ENCODE data around the gene ACR.

The ACR gene

DNA sequence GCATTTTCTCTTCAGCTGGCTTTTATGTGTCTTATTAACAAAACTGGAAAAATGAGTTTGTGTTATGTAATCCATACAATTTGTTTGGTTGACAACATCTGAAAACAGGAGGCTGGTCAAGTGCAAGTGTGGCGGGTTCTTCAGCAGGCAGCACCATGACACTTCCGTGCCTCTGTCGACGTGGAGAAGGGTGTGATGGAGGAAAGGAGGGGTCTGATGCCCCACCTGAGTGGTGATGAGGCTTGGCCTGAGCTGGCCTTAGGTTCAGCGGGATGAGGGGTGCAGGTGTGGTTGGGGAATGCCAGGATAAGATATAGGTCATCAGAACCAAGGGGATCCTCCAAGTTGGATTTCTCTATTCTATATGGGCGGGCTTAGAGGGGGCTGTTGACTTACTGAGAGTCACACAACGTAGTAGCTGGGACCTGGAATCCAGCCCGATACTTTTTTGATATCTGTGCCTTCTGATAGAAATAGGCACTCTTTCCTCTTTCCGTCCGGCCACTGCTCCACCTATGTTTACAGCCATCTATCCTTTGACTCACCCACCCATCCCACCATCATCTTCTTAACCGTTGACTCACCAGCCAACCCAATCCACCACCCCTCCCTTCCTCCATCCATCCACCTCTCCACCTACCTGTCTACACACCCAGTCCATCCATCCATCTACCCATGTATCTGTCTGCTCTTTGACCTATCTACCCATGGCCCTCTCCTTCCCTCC, 36.4 kb upstream of the ACR start:
- H3K4me3 ChIP-seq (ENCODE audit: low read depth, low read length), result no peak overlapping the region
- no peak for DNase-seq (ENCODE audit: low read depth)
- TF ChIP-seq MYC (IDR thresholded peaks at IDR 0.05; ENCODE audit: low read depth, low read length) (no peak), POLR2A (IDR thresholded peaks at IDR 0.05; ENCODE audit: extremely low read depth, insufficient read length) (no peak)
- TF ChIP-seq, protein P1, sequence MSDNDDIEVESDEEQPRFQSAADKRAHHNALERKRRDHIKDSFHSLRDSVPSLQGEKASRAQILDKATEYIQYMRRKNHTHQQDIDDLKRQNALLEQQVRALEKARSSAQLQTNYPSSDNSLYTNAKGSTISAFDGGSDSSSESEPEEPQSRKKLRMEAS (IDR thresholded peaks at IDR 0.05; ENCODE audit: low read depth, low read length), result no peak
- TF ChIP-seq, protein P2, sequence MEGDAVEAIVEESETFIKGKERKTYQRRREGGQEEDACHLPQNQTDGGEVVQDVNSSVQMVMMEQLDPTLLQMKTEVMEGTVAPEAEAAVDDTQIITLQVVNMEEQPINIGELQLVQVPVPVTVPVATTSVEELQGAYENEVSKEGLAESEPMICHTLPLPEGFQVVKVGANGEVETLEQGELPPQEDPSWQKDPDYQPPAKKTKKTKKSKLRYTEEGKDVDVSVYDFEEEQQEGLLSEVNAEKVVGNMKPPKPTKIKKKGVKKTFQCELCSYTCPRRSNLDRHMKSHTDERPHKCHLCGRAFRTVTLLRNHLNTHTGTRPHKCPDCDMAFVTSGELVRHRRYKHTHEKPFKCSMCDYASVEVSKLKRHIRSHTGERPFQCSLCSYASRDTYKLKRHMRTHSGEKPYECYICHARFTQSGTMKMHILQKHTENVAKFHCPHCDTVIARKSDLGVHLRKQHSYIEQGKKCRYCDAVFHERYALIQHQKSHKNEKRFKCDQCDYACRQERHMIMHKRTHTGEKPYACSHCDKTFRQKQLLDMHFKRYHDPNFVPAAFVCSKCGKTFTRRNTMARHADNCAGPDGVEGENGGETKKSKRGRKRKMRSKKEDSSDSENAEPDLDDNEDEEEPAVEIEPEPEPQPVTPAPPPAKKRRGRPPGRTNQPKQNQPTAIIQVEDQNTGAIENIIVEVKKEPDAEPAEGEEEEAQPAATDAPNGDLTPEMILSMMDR (IDR thresholded peaks at IDR 0.05; ENCODE audit: low read depth, low read length), result no peak

DNA sequence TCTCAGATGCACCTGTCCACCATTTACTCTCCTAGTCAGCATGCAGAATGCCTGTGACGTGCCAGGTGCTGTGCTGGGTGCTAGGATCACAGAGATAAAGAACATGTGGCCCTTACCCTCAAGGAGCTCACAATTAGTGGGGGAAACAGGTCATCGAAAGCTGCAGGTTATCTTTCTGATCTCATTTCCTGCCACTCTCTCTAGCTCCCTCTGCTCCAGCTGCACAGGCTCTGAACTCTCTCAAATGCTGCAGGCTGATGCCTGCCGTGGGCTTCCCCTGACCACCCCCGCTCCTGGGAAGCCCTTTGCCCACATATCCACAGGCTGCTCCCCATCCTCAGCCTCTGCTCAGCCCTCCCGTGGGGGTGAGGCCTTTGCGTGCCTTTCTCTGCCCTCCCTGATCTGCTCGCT, 35.7 kb upstream of the ACR start:
- H3K4me3 ChIP-seq (ENCODE audit: low read depth, low read length), result no peak overlapping the region
- TF ChIP-seq, protein P1 (IDR thresholded peaks at IDR 0.05; ENCODE audit: low read depth, low read length), result no peak
- TF ChIP-seq MYC (IDR thresholded peaks at IDR 0.05; ENCODE audit: low read depth, low read length) (no peak), POLR2A (IDR thresholded peaks at IDR 0.05; ENCODE audit: extremely low read depth, insufficient read length) (no peak)
- TF ChIP-seq, protein P2 (IDR thresholded peaks at IDR 0.05; ENCODE audit: low read depth, low read length), result no peak
- DNase-seq (ENCODE audit: low read depth), result no peak

DNA sequence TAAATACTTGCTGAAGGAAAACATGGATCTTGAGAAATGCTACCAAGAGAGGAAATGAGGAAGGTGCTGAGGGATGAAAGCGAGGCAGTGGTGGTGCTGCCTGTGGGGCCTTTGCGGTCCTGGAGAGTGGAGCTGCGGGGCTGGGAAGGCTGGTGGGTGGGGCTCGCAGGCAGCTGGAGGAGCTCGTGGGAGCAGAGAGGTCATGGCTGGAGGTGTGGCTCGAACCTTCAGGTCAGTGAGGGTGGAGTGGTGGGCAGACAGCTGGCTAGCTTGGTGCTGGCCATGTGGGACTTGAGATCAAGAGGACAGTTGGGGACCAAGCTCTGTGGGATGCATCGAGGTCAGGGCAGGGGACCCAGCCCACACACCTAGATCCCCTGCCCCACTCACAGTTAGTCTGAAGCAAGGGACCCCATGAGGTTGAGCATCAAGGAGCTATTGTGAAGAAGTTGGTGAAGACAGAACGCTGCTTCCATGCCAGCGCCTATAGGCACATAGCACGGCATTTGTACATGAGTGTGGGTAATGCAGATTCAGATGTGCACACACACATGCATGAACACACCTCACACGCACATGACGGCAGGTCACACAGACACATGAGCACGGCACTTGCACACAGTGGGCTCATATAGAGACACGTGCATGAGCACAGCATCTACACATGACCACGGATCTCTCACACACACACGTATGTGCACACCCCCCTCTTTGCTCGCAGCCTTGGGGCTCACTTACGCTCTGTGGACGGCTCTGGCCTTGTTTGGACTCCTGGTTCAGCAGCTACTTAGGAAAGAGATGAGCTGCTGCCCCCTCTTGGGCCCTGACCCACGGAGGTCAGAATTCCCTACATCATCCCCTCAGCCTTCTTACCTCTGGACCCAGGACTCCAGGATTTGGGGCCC, 34.9 kb upstream of the ACR start:
- TF ChIP-seq, protein P2 (IDR thresholded peaks at IDR 0.05; ENCODE audit: low read depth, low read length), result no peak
- TF ChIP-seq MYC (IDR thresholded peaks at IDR 0.05; ENCODE audit: low read depth, low read length) (no peak), POLR2A (IDR thresholded peaks at IDR 0.05; ENCODE audit: extremely low read depth, insufficient read length) (no peak)
- TF ChIP-seq, protein P1 (IDR thresholded peaks at IDR 0.05; ENCODE audit: low read depth, low read length), result no peak
- no peak for DNase-seq (ENCODE audit: low read depth)
- no peak overlapping the region for H3K4me3 ChIP-seq (ENCODE audit: low read depth, low read length)

DNA sequence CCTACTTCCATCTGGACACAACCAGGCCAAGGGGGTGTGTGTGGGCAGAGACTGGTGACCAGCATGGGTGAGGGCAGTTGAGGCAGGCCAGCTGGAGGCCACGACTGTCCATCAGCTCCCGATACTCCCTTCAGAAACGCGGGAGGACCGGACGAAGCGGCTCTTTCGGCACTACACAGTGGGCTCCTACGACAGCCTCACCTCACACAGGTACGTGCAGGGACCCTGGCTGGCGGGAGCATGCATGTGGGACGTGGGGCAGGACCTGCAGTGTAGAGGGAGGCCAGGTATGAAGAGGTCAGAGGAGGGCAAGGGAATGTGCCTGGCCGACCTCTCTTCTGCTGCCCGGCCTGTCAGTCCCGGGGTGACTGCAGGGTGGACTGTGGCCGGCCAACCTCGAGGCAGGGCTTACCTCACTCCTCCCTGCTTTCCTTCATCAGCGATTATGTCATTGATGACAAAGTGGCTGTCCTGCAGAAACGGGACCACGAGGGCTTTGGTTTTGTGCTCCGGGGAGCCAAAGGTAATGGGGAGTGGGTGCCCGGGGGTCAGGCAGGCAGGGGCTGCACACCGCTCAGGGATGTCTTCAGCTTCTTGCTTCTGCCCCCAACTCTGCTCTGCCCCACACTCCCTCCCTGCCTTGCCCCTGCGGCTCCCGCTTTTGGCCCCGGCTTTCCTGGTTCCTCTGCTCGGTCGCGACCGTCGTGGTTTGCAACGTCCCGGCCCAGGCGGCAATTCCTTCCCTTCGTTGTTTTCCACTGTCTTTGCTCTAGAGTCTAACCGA, 34.1 kb upstream of the ACR start:
- no peak overlapping the region for H3K4me3 ChIP-seq (ENCODE audit: low read depth, low read length)
- no peak for DNase-seq (ENCODE audit: low read depth)

More for the DNA sequence above, 34.1 kb upstream of the ACR start:
- no peak for TF ChIP-seq POLR2A (IDR thresholded peaks at IDR 0.05; ENCODE audit: extremely low read depth, insufficient read length)
- TF ChIP-seq MYC (IDR thresholded peaks at IDR 0.05; ENCODE audit: low read depth, low read length), result no peak
- TF ChIP-seq, protein P2 (IDR thresholded peaks at IDR 0.05; ENCODE audit: low read depth, low read length), result no peak

Measured in NB4 (cell line).